22Rv1 (cell line): ENCODE results near the gene HSD11B1.

Experiments
- CTCF ChIP-seq: fragments of 450-650 bp; IDR thresholded peaks from 2 replicates; pipeline ENCODE4 v1.5.1; 2017; ENCODE audit warnings: mild to moderate bottlenecking
- ZFX ChIP-seq: fragments of 450-650 bp; IDR thresholded peaks from 2 replicates; pipeline ENCODE4 v1.6.1; 2017; ENCODE audit warnings: antibody characterized with exemption, borderline replicate concordance

DNA sequence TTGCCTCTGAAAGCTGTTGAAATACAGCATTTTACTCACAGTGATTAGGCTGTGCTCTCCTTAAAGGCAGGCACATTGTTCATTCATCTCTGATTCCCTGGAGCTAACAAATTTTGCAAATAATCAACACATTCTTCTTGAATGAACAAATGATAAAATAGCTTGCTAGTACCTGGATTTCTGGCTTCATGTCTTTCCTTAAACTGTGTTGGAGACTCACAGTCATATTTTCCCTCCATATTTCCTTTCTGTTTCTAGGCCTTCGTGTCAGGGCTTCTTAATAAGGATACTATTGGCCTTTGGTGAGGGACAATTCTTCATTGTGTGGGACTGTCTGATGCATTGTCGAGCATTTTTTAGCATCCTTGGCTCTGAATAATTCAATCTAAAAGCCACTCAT is 9.7 kb downstream of the HSD11B1 start:
- TF ChIP-seq CTCF (no peak), ZFX (no peak)
